Upper lobe of right lung (tissue), 1 donor: Measurements from ENCODE around the gene TWIST2. TPM values are rescaled to one million over a fixed set of nuclear protein-coding genes. Genes with fewer than 3 reads are reported as not detected.

ENCODE experiments used
- ATAC-seq: fragments of 200-7000 bp; cut with Tn5 transposase; one replicate; pipeline ENCODE4 v1.9.1; 2020; ENCODE audit warnings: mild to moderate bottlenecking, moderate library complexity
- DNase-seq: peaks from one replicate; pipeline ENCODE4 v3.0.0-alpha.2; 2020
- H3K27ac ChIP-seq: fragments of 200-600 bp; one replicate; pipeline ENCODE4 v1.8.0; 2022
- H3K27me3 ChIP-seq: fragments of 200-600 bp; one replicate; pipeline ENCODE4 v1.8.0; 2022; ENCODE audit warnings: mild to moderate bottlenecking
- H3K36me3 ChIP-seq: fragments of 200-600 bp; one replicate; pipeline ENCODE4 v1.8.0; 2022
- H3K4me1 ChIP-seq: fragments of 200-600 bp; one replicate; pipeline ENCODE4 v1.8.0; 2022
- H3K4me3 ChIP-seq: fragments of 200-600 bp; one replicate; pipeline ENCODE4 v1.8.0; 2022; ENCODE audit warnings: mild to moderate bottlenecking
- H3K9me3 ChIP-seq: fragments of 200-600 bp; one replicate; pipeline ENCODE4 v1.8.0; 2022
- intact Hi-C: fragments of 100-400 bp; cut with DNase I; formaldehyde crosslinking; loops from one replicate; pipeline ENCODE4 v1.11.0; 2022
- total RNA-seq: library from RNA; stranded (reverse); fragmentation: NEBNext Ultra II Directional; extraction: Animal tissue kit (Norgen Biotek cat#: 25700); gene quantifications from one replicate; pipeline ENCODE4 v1.2.1, GENCODE V29; 2021
- TF ChIP-seq, protein P1 (sequence below): fragments of 200-600 bp; IDR thresholded peaks from one replicate; pipeline ENCODE4 v1.8.0; 2022; ENCODE audit warnings: antibody characterized with exemption
- donor health status: DM: no; HTN: yes; CAD: no; lungs with severe emphysema.

The TWIST2 gene
- total RNA-seq, 1 donor from 2014 or later = 12.2 TPM

DNA sequence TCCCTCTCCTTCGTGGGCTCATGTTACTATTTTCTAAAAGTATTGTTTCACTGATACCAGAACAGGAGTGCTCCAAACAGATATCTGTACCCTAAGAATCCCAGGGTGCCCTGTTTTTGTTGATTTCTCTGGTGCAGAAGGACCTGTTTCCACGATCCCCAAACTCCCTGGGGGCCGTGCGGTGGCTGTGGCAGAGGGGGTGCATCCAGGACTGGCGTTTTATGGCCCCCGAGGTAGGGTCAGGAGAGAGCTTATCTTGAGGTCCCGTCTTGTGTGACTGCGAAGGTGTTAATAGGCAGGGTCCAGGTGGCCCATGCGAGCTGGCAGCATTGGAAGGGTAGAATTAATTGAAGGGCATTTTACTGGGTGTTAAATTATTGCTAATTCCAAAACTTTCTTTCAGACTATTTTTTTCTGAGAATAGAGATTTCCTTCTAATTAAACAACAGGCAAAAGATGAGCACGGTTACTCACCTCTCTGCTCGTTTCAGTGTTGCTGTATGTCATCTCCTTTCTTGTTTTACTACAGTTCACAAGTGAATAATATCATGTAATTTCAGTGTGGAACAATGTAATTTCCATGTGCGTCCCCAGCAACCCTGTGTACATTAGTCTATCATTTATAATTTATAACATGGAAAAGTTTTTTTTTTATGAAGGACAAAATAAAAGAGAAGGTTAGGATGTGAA is 8.2 kb downstream of the TWIST2 start:
- no peak overlapping the region for H3K27ac ChIP-seq
- peaks cover 8% of the 10 kb centered on the region for H3K27me3 ChIP-seq
- no peaks in the 10 kb centered on the region for H3K4me1 ChIP-seq
- H3K4me3 ChIP-seq = no peak overlapping the region
- intact Hi-C loops = no loop called here
- H3K36me3 ChIP-seq = no peaks in the 10 kb centered on the region
- TF ChIP-seq, protein P1, sequence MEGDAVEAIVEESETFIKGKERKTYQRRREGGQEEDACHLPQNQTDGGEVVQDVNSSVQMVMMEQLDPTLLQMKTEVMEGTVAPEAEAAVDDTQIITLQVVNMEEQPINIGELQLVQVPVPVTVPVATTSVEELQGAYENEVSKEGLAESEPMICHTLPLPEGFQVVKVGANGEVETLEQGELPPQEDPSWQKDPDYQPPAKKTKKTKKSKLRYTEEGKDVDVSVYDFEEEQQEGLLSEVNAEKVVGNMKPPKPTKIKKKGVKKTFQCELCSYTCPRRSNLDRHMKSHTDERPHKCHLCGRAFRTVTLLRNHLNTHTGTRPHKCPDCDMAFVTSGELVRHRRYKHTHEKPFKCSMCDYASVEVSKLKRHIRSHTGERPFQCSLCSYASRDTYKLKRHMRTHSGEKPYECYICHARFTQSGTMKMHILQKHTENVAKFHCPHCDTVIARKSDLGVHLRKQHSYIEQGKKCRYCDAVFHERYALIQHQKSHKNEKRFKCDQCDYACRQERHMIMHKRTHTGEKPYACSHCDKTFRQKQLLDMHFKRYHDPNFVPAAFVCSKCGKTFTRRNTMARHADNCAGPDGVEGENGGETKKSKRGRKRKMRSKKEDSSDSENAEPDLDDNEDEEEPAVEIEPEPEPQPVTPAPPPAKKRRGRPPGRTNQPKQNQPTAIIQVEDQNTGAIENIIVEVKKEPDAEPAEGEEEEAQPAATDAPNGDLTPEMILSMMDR = no peak
- no peaks in the 10 kb centered on the region for H3K9me3 ChIP-seq
- ATAC-seq (no peak), DNase-seq (no peak)

DNA sequence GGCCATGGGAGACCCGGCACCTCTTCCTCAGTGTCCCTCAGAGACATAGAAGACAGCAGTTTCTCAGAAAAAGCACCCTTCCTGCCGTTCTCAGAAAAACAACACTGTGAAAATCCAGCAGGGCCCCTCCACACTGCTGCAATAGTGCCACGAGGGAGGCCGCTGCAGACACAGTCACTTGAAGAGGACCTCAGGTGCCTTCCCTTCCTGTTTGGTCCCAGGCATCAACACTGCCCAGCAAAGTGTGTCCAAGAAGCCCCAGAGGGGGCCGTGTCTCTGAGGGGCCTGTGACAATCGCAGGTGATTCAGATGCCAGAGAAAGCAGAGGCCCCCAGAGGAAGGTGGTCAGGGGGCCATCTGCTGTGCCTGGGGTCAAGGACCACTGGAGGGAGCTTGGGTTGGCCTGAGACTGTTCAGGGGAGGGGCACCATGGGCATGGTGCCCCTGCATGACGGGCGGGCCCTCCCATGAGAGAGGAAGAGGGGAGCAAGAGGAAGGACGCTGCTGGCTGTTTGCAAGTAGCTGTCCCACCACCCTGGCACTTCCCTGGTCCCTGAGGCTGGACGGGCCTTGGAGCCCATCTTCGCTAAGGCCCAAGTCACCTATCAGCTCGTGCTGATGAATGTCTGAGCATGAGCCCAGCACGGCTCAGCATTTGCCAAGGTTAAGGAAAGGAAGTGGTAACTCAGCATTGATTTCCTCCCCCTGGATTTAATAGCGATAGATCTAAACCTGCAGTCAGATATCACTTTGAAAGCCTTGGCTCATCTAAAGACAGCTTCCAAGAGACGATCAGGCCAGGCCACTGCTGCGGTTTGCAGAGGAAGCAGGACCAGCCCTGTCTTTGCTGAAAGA is 9.1 kb downstream of the TWIST2 start:
- TF ChIP-seq, protein P1 = no peak
- Histone ChIP-seq H3K9me3 (no peaks in the 10 kb centered on the region), H3K4me1 (no peaks in the 10 kb centered on the region), H3K27me3 (no peaks in the 10 kb centered on the region), H3K27ac (no peak overlapping the region), H3K36me3 (no peaks in the 10 kb centered on the region), H3K4me3 (no peak overlapping the region)
- DNase-seq (no peak), ATAC-seq (no peak)
- intact Hi-C loops = no loop called here

DNA sequence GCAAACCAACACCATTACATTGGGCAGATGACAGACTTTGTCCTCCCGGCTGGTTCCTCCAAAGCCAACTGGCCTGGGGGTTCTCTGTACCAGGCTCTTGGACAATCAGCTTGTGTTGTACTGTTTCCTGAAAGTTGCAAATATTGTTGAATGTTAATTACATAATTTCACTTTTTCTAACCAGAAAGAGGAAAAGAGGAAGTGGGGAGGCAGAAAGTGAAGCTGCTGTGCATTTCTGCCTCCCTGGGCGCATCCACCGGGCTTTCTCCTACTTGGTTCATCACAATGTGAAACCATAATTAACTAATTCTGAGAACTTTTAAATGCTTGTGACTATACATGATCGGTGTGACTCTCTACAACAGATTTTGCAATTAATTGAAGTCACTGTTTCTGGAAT is 10.1 kb downstream of the TWIST2 start:
- H3K4me3 ChIP-seq = no peak overlapping the region
- intact Hi-C loops = no loop called here

DNA sequence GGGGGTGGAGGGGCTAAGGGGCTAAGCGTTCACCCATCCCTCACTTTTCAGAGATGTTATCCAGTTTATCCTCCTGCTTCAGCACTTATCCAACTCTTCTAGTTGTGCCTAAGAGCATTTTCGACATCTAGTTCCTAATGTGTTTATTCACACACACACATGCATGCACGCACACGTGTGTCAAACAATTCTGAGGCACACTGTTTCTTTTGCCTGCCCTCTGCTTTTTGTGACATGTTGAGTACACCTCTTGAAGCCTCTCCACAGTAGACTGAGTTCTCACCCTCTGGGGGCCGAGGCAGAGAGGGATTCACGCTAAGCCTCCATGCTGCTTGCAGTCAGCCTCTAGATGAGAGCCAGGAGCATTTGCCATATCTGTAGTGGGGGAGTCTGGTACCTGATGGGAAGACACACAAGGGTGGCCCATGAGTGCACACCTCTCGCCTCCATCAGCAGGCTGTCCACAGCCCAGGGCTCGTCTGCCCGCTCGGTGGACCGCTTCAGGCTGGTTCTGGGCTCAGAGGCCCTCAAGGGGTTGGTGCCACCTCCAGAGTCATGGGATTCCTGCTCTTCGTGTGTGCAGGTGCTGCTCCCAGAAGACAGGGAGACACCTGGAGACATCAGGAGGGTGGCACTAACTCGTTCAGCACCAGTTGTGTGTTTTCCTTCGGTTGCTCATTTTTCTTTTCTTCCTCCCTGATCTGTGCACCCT is 11.9 kb downstream of the TWIST2 start:
- H3K4me3 ChIP-seq = no peak overlapping the region
- no peak for ATAC-seq
- peaks cover 11% of the 10 kb centered on the region for H3K4me1 ChIP-seq
- no peaks in the 10 kb centered on the region for H3K36me3 ChIP-seq
- TF ChIP-seq, protein P1 = no peak
- no peak overlapping the region for H3K27ac ChIP-seq
- H3K27me3 ChIP-seq = no peaks in the 10 kb centered on the region
- intact Hi-C loops = no loop called here
- H3K9me3 ChIP-seq = no peaks in the 10 kb centered on the region
- DNase-seq = no peak

More for the DNA sequence above, 10.1 kb downstream of the TWIST2 start:
- no peak overlapping the region for H3K27ac ChIP-seq
- no peak for DNase-seq
- no peaks in the 10 kb centered on the region for H3K36me3 ChIP-seq
- no peak for ATAC-seq
- no peaks in the 10 kb centered on the region for H3K9me3 ChIP-seq
- TF ChIP-seq, protein P1 = no peak
- H3K4me1 ChIP-seq = no peaks in the 10 kb centered on the region
- H3K27me3 ChIP-seq = no peaks in the 10 kb centered on the region

DNA sequence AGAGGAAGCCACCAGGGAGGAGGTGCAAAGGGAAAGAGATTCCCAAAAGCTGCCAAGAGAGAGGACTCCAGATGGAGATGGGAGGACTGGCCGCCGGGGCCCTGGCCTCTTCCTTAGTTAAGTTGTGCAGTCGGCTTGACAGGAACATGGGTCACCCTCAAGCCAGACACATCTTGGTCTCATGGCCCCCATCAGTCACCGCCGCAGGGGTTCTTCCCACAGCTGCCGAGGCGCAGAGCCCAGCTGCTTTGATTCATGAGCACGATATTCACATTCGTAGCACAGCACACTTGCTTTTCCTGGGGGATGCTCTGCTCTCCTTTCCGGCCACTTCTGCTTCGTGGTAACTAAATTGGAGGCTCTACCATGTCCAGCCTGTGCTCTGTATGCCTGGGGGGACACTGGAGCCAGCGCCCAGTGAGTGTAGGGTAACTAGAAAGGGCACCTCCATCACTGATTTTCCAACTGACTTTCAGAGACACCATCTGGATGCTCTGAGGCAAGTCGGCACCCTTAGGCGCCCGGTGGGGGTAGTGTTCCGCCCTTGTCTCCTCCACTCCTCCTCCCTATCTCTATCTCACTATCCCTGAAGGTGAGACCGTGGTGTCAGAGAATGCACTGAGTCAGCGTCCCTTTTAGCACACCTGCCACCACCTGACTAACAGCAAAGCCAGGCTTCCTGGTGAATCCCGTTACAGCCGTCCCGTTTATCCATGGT is 13.3 kb downstream of the TWIST2 start:
- DNase-seq = no peak
- H3K27me3 ChIP-seq = no peaks in the 10 kb centered on the region

More for the DNA sequence above, 13.3 kb downstream of the TWIST2 start:
- Histone ChIP-seq H3K4me1 (peaks cover 17% of the 10 kb centered on the region), H3K9me3 (no peaks in the 10 kb centered on the region), H3K27ac (no peak overlapping the region), H3K4me3 (no peak overlapping the region), H3K36me3 (no peaks in the 10 kb centered on the region)
- intact Hi-C loops = no loop called here
- no peak for ATAC-seq
- TF ChIP-seq, protein P1 = no peak
